Endodermal cell (in vitro differentiated cells): ENCODE data around the gene SYNDIG1. TPM values are rescaled to one million over a fixed set of nuclear protein-coding genes. Genes with fewer than 3 reads are reported as not detected.

Source experiments
- DNase-seq: peaks from one replicate; pipeline ENCODE4 v3.0.0-alpha.2; 2017
- H3K27ac ChIP-seq: 2 replicates; pipeline ENCODE4 v1.5.1; 2013; ENCODE audit warnings: mild to moderate bottlenecking, low read depth, low read length, moderate library complexity
- H3K27me3 ChIP-seq: 2 replicates; pipeline ENCODE4 v1.6.1; 2013; ENCODE audit warnings: mild to moderate bottlenecking, low read length, moderate library complexity; ENCODE audit not compliant: insufficient read depth, control insufficient read depth, poor library complexity, severe bottlenecking
- H3K36me3 ChIP-seq: 2 replicates; pipeline ENCODE4 v1.7.0; 2013; ENCODE audit warnings: mild to moderate bottlenecking, low read length, moderate library complexity; ENCODE audit not compliant: control insufficient read depth, insufficient read depth
- H3K4me1 ChIP-seq: one replicate; pipeline ENCODE4 v1.7.0; 2013; ENCODE audit warnings: low read length; ENCODE audit not compliant: control insufficient read depth, insufficient read depth
- H3K4me3 ChIP-seq: 2 replicates; pipeline ENCODE4 v1.5.1; 2013; ENCODE audit warnings: mild to moderate bottlenecking, low read length, moderate library complexity
- H3K9ac ChIP-seq: 2 replicates; pipeline ENCODE4 v1.6.1; 2013; ENCODE audit warnings: mild to moderate bottlenecking, low read length, moderate library complexity; ENCODE audit not compliant: poor library complexity, severe bottlenecking; ENCODE audit errors: extremely low read depth
- H3K9me3 ChIP-seq: 2 replicates; pipeline ENCODE4 v1.6.1; 2013; ENCODE audit warnings: mild to moderate bottlenecking, low read length, moderate library complexity; ENCODE audit not compliant: control insufficient read depth
- H3K27ac Mint-ChIP-seq: 2 replicates; pipeline ENCODE4 v1.8.0; 2020; ENCODE audit warnings: mixed read lengths
- H3K27me3 Mint-ChIP-seq: 2 replicates; pipeline ENCODE4 v1.8.0; 2021; ENCODE audit warnings: mild to moderate bottlenecking, mixed read lengths; ENCODE audit not compliant: insufficient read depth
- H3K36me3 Mint-ChIP-seq: 2 replicates; pipeline ENCODE4 v1.8.0; 2020; ENCODE audit warnings: low read depth, mixed read lengths
- H3K4me1 Mint-ChIP-seq: 2 replicates; pipeline ENCODE4 v1.8.0; 2020; ENCODE audit warnings: mixed read lengths
- H3K4me3 Mint-ChIP-seq: 2 replicates; pipeline ENCODE4 v1.8.0; 2020; ENCODE audit warnings: mild to moderate bottlenecking, moderate library complexity, mixed read lengths
- H3K9me3 Mint-ChIP-seq: 2 replicates; pipeline ENCODE4 v1.8.0; 2020; ENCODE audit warnings: mild to moderate bottlenecking, mixed read lengths
- CTCF ChIP-seq: fragments of 200-600 bp; sonication (generic); conservative IDR thresholded peaks from 2 replicates; pipeline ENCODE4 v1.5.0; 2021; ENCODE audit warnings: antibody characterized with exemption, mild to moderate bottlenecking
- WGBS, 2 experiments: methylation state at CpG; one replicate each; pipeline versions ENCODE4 v1.1.5 to v1.1.7; 2013; ENCODE audit warnings: missing lambda C conversion rate in 2 of 2, mixed read lengths in 1 of 2; ENCODE audit not compliant: insufficient coverage in 1 of 2, insufficient read length in 1 of 2; 5-methylcytosine and 5-hydroxymethylcytosine counted together
- total RNA-seq, 2 donors: library from RNA; stranded (reverse); fragmentation: NEBNext Ultra II Directional in 1 of 2; extraction: Animal tissue kit (Norgen Biotek cat#: 25700) in 1 of 2; gene quantifications; 2 replicates in 1 of 2; 3 replicates in 1 of 2; pipeline ENCODE4 v1.2.1, GENCODE V29; 2021

The SYNDIG1 gene
- total RNA-seq, 2 donors from 2014 or later: 5.5 to 6.8 TPM

DNA sequence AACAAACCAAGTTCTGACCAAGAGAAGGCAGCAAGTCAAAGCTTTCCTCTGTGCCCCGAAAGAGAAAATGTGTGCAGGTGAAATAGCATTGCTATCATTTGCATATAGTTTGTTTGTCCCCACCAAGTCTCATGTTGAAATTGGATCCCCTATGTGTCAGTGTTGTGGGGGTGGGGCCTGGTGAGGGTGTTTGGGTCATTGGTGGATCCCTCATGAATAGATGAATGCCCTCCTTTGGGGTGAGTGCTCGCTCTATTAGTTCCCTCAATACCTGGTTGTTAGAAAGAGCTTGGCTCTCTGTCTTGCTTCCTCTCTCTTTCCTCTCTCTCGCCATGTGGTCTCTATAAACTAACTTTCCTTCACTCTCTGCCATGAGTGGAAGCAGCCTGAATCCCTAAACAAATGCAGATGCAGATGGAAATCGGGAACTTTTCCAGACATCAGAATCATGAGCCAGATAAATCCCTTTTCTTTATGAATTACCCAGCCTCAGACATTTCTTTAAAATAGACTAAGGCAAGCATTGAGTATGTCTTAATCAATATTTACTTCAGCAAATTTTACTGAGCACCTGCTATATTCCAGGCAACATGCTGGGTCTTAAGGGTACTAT lies 43.8 kb upstream of the SYNDIG1 start:
- Mint-ChIP-seq H3K4me1 (no peaks in the 10 kb centered on the region), H3K4me3 (no peak overlapping the region), H3K27me3 (peaks cover 8% of the 10 kb centered on the region), H3K36me3 (no peaks in the 10 kb centered on the region), H3K27ac (no peak overlapping the region), H3K9me3 (no peaks in the 10 kb centered on the region)
- TF ChIP-seq CTCF: no peak
- H3K4me3 ChIP-seq: no peak overlapping the region
- 70 to 79% methylated on average over 3 to 4 of the region's 4 CpGs for WGBS, 2 experiments
- H3K9ac ChIP-seq: no peak overlapping the region
- no peaks in the 10 kb centered on the region for H3K4me1 ChIP-seq
- no peak for DNase-seq
- no peak overlapping the region for H3K27ac ChIP-seq
- no peaks in the 10 kb centered on the region for H3K27me3 ChIP-seq
- H3K36me3 ChIP-seq: no peaks in the 10 kb centered on the region
- peaks cover 6% of the 10 kb centered on the region for H3K9me3 ChIP-seq

GRCh38 chr20:24431279-24432045 lies 38.0 kb upstream of the SYNDIG1 start:
- Mint-ChIP-seq H3K9me3 (no peaks in the 10 kb centered on the region), H3K4me1 (peaks cover 7% of the 10 kb centered on the region), H3K4me3 (no peak overlapping the region), H3K36me3 (no peaks in the 10 kb centered on the region), H3K27ac (no peak overlapping the region), H3K27me3 (peaks cover 2% of the 10 kb centered on the region)
- no peak overlapping the region for H3K27ac ChIP-seq
- peaks cover 6% of the 10 kb centered on the region for H3K9me3 ChIP-seq
- no peak for TF ChIP-seq CTCF
- WGBS, 2 experiments: 87 to 93% methylated on average over 3 to 5 of the region's 6 CpGs
- no peaks in the 10 kb centered on the region for H3K4me1 ChIP-seq
- no peak overlapping the region for H3K4me3 ChIP-seq
- no peak for DNase-seq
- H3K9ac ChIP-seq: no peak overlapping the region
- H3K27me3 ChIP-seq: no peaks in the 10 kb centered on the region
- H3K36me3 ChIP-seq: no peaks in the 10 kb centered on the region

- 94 to 100% methylated on average over 1 to 2 of the region's 2 CpGs for WGBS, 2 experiments
- no peaks in the 10 kb centered on the region for H3K36me3 Mint-ChIP-seq
- no peaks in the 10 kb centered on the region for H3K4me1 ChIP-seq
- DNase-seq: peak; percentile 61
- H3K27ac Mint-ChIP-seq: peak overlapping the region; percentile 9
- no peaks in the 10 kb centered on the region for H3K27me3 ChIP-seq
- H3K4me3 ChIP-seq: no peak overlapping the region
- H3K4me1 Mint-ChIP-seq: peaks cover 9% of the 10 kb centered on the region
- H3K9me3 ChIP-seq: peaks cover 6% of the 10 kb centered on the region
- no peak overlapping the region for H3K27ac ChIP-seq
- H3K27me3 Mint-ChIP-seq: peaks cover 2% of the 10 kb centered on the region
- H3K4me3 Mint-ChIP-seq: no peak overlapping the region
- H3K9ac ChIP-seq: no peak overlapping the region
- H3K9me3 Mint-ChIP-seq: no peaks in the 10 kb centered on the region
- H3K36me3 ChIP-seq: no peaks in the 10 kb centered on the region
- TF ChIP-seq CTCF: no peak
Observed at GRCh38 chr20:24432046-24432442, 37.4 kb upstream of the SYNDIG1 start.
